ENCODE results near the gene MAP3K2. TPM values are rescaled to one million over a fixed set of nuclear protein-coding genes. Genes with fewer than 3 reads are reported as not detected.

The MAP3K2 gene
- total RNA-seq, 4 donors from 2014 or later: 29.4 to 49.1 (median 44.0) TPM

DNA sequence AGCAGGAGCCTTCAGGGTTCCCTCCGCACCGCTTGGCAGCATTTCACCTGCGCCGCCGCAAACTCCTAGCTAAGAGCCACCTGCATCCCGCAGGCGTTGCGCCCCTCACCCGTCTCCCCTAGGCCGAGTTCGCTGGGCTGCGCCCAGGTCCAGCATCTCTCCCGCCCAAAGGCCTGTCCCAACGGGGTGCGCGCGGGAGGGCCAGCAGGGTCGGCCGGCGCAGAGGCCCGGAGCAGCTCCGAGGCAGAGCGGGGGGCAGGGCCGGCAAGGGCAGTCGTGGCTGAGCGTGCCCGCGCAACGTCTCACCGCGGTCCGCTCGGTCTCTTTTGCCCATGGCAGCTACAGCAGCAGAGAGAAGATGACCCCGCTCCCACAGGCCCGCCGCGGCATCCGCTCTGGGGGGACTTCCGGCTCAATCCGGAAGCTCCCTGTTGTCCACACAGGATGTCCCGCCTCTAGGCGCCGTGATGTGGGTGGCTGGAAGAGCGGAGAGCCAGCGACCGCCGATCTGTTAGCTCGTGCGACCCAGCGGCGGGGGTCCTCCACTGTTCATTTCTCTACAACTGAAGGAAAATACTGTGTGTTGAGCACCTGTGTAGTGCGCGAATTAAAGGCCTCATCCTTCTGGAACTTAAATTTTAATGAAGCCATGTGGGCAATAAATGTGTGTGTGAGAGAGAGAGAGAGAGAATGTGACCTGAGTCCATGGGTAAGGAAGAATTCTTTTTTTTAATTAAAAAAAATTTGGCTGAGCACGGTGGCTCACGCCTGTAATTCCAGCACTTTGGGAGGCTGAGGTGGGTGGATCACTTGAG, 93.8 kb downstream of the MAP3K2 start, which contains the start of gene ERCC3:
TSS of gene ERCC3 (minus strand) at position 397 of the 815 bp plus-strand sequence. CDS start at position 334, 63 bp downstream.
- DNase-seq (ENCODE audit: low spot score in 2 of 2): peak; percentile 88 to 89
- H3K4me1 ChIP-seq: peaks cover 13% of the 10 kb centered on the region
- H3K36me3 ChIP-seq: peaks cover 36% of the 10 kb centered on the region
- peak within 1 kb of the TSS; percentile 75 for H3K27ac ChIP-seq
- H3K4me3 ChIP-seq: peak within 1 kb of the TSS; percentile 98
- no peaks in the 10 kb centered on the region for H3K27me3 ChIP-seq
- under 1% methylated on average over 49 of the region's 55 CpGs for WGBS
- no peaks in the 10 kb centered on the region for H3K9me3 ChIP-seq
- no peak for TF ChIP-seq CTCF (IDR thresholded peaks at IDR 0.05)
- TF ChIP-seq POLR2A (IDR thresholded peaks at IDR 0.05): peak in 1 of 2 donors; percentile 32
- TF ChIP-seq POLR2AphosphoS5 (IDR thresholded peaks at IDR 0.05): peak in 1 of 3 donors; percentile 60
- no peak for TF ChIP-seq EP300 (IDR thresholded peaks at IDR 0.05)

DNA sequence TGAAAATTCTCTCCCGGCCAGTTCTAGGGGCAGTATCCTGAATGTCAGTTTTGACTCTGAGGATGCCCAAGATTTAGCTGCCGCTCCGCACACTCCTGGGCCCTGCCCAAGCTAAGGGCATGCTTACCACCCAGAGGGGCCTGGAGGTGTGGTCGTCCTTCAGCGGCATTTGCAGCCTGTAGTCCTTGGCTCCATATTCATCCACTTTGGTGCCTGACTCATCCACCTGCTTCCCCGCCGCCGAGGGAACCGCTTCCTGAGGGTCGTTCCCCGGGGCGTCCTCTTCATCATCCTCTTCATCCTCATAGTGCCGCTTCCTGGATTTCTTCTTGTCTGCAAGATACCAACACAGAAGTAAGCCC, 94.4 kb downstream of the MAP3K2 start:
- no peaks in the 10 kb centered on the region for H3K27me3 ChIP-seq
- 22% methylated on average over 6 of the region's 13 CpGs for WGBS
- no peak for TF ChIP-seq CTCF (IDR thresholded peaks at IDR 0.05)
- TF ChIP-seq POLR2A (IDR thresholded peaks at IDR 0.05): no peak
- no peak for TF ChIP-seq POLR2AphosphoS5 (IDR thresholded peaks at IDR 0.05)
- TF ChIP-seq EP300 (IDR thresholded peaks at IDR 0.05): no peak
- no peaks in the 10 kb centered on the region for H3K9me3 ChIP-seq
- H3K36me3 ChIP-seq: peaks cover 42% of the 10 kb centered on the region
- DNase-seq (ENCODE audit: low spot score in 2 of 2): no peak
- H3K4me3 ChIP-seq: peak overlapping the region; percentile 98
- peak overlapping the region; percentile 75 for H3K27ac ChIP-seq
- H3K4me1 ChIP-seq: peaks cover 13% of the 10 kb centered on the region

- 92% methylated on average over 3 of the region's 3 CpGs for WGBS
- H3K36me3 ChIP-seq: peaks cover 93% of the 10 kb centered on the region
- H3K9me3 ChIP-seq: no peaks in the 10 kb centered on the region
- no peak for DNase-seq (ENCODE audit: low spot score in 2 of 2)
- no peak for TF ChIP-seq POLR2AphosphoS5 (IDR thresholded peaks at IDR 0.05)
- no peak for TF ChIP-seq CTCF (IDR thresholded peaks at IDR 0.05)
- TF ChIP-seq POLR2A (IDR thresholded peaks at IDR 0.05): no peak
- TF ChIP-seq EP300 (IDR thresholded peaks at IDR 0.05): no peak
- no peak overlapping the region for H3K4me3 ChIP-seq
- no peaks in the 10 kb centered on the region for H3K27me3 ChIP-seq
- no peak overlapping the region for H3K27ac ChIP-seq
- peaks cover 4% of the 10 kb centered on the region for H3K4me1 ChIP-seq
These were observed 99.5 kb downstream of the MAP3K2 start for GRCh38 chr2:127288274-127288673.

DNA sequence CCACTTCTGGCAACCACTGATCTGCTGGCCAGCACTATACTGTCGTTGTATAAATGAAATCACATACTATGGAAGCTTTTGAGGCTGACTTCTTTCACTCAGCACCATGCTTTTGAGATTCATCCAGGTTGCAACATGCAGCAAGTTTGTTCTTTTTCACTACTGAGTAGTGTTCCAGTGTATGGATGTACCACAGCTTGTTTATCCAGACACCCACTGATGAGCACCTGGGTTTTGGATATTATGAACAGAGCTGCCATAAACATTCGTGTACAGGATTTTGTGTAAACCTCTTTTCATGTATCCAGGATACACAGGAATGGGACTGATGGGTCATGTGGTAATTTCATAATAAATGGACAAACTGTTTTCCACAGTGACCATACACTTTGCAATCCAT, 104.5 kb downstream of the MAP3K2 start:
- Histone ChIP-seq H3K27ac (no peak overlapping the region), H3K9me3 (no peaks in the 10 kb centered on the region), H3K4me3 (no peak overlapping the region), H3K27me3 (no peaks in the 10 kb centered on the region), H3K4me1 (peaks cover 8% of the 10 kb centered on the region), H3K36me3 (peaks cover 88% of the 10 kb centered on the region)
- no peak for TF ChIP-seq EP300 (IDR thresholded peaks at IDR 0.05)
- TF ChIP-seq CTCF (IDR thresholded peaks at IDR 0.05): no peak
- no peak for TF ChIP-seq POLR2AphosphoS5 (IDR thresholded peaks at IDR 0.05)
- no peak for TF ChIP-seq POLR2A (IDR thresholded peaks at IDR 0.05)
- WGBS: 100% methylated on average over 2 of the region's 2 CpGs
- no peak for DNase-seq (ENCODE audit: low spot score in 2 of 2)

DNA sequence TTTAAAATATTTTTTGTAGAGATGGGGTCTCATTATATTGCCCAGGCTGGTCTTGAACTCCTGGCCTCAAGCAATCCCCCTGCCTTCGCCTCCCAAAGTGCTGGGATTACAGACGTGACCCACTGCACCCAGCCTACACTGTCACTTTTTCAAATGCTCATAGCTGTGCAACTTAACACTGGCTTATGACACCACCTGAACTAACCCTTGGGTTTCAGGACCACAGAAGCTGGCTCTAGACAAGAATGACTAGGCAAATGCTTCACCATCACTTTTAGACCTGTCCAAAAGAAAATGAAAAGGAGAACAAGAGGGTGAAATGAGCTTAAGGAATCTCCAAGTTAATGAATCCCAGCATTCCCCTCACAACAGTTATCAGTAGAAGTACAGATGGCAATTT, 107.1 kb downstream of the MAP3K2 start:
- no peak overlapping the region for H3K4me3 ChIP-seq
- no peak for TF ChIP-seq POLR2A (IDR thresholded peaks at IDR 0.05)
- TF ChIP-seq POLR2AphosphoS5 (IDR thresholded peaks at IDR 0.05): no peak
- no peak for TF ChIP-seq EP300 (IDR thresholded peaks at IDR 0.05)
- no peak for TF ChIP-seq CTCF (IDR thresholded peaks at IDR 0.05)
- H3K27ac ChIP-seq: no peak overlapping the region
- WGBS: 88% methylated on average over 2 of the region's 2 CpGs
- H3K27me3 ChIP-seq: no peaks in the 10 kb centered on the region
- no peaks in the 10 kb centered on the region for H3K9me3 ChIP-seq
- H3K4me1 ChIP-seq: peaks cover 8% of the 10 kb centered on the region
- no peak for DNase-seq (ENCODE audit: low spot score in 2 of 2)
- peaks cover 88% of the 10 kb centered on the region for H3K36me3 ChIP-seq

All from suprapubic skin (tissue), 4 donors.